IMR-90 (cell line): Measurements from ENCODE around the gene STK10. TPM values are rescaled to one million over a fixed set of nuclear protein-coding genes. Genes with fewer than 3 reads are reported as not detected.

Experiments used
- ATAC-seq: fragments of 200-7000 bp; cut with Tn5 transposase; 2 replicates; pipeline ENCODE4 v1.9.1; 2020; ENCODE audit warnings: low read depth, mild to moderate bottlenecking, moderate library complexity
- BruUV-seq: library from RNA; stranded (reverse); fragments of 400-500 nt; replicated peaks from 2 replicates; lab custom pipeline; 2021; lab: Mats Ljungman, UMichigan
- CTCF ChIA-PET: fragments of 300-600 bp; formaldehyde crosslinking; extraction: SDS; loops from one replicate; lab custom pipeline; 2021; ENCODE audit warnings: antibody characterized with exemption; lab: Yijun Ruan, JAX
- POLR2A ChIA-PET: fragments of 300-600 bp; sonication (Branson Sonifier 250); formaldehyde crosslinking; loops from one replicate; lab custom pipeline; 2022; ENCODE audit warnings: antibody characterized with exemption; ENCODE audit not compliant: unreplicated experiment; lab: Charles Lee
- DNase-seq: peaks from one replicate; pipeline ENCODE4 v3.0.0; 2013
- H2AFZ ChIP-seq: replicated peaks from 2 replicates; pipeline ENCODE3; 2013; ENCODE audit warnings: low read length, mild to moderate bottlenecking; ENCODE audit not compliant: poor library complexity
- H2AK5ac ChIP-seq: 2 replicates; pipeline ENCODE4 v1.6.1; 2013; ENCODE audit warnings: low read depth, low read length, inconsistent platforms
- H2AK9ac ChIP-seq: replicated peaks from 2 replicates; pipeline ENCODE3; 2013; ENCODE audit warnings: mild to moderate bottlenecking, low read depth, low read length, moderate library complexity; ENCODE audit not compliant: poor library complexity
- H2BK120ac ChIP-seq: 2 replicates; pipeline ENCODE4 v1.6.1; 2013; ENCODE audit warnings: low read depth, low read length, inconsistent platforms
- H2BK15ac ChIP-seq: 3 replicates; pipeline ENCODE4 v1.6.1; 2013; ENCODE audit warnings: low read depth, low read length, inconsistent platforms
- H2BK20ac ChIP-seq: 2 replicates; pipeline ENCODE4 v1.6.1; 2013; ENCODE audit warnings: low read depth, mild to moderate bottlenecking, inconsistent platforms, low read length, moderate library complexity
- H2BK5ac ChIP-seq: 2 replicates; pipeline ENCODE4 v1.6.1; 2013; ENCODE audit warnings: mild to moderate bottlenecking, low read depth, low read length, inconsistent platforms; ENCODE audit not compliant: poor library complexity, severe bottlenecking
- H3K14ac ChIP-seq: replicated peaks from 2 replicates; pipeline ENCODE4 v1.6.1; 2013; ENCODE audit warnings: low read depth, low read length, inconsistent platforms
- H3K18ac ChIP-seq: 2 replicates; pipeline ENCODE4 v1.6.1; 2013; ENCODE audit warnings: low read depth, low read length, control low read depth
- H3K23ac ChIP-seq: 2 replicates; pipeline ENCODE4 v1.6.1; 2013; ENCODE audit warnings: low read depth, low read length, inconsistent platforms
- H3K27ac ChIP-seq: 2 replicates; pipeline ENCODE4 v1.5.1; 2013; ENCODE audit warnings: mild to moderate bottlenecking, control low read depth, low read length; ENCODE audit not compliant: insufficient read depth
- H3K27me3 ChIP-seq: 2 replicates; pipeline ENCODE4 v1.6.1; 2013; ENCODE audit warnings: low read length; ENCODE audit not compliant: control insufficient read depth, insufficient read depth
- H3K36me3 ChIP-seq: 2 replicates; pipeline ENCODE4 v1.6.1; 2013; ENCODE audit warnings: low read length, mixed read lengths; ENCODE audit not compliant: control insufficient read depth, insufficient read depth
- H3K4ac ChIP-seq: 2 replicates; pipeline ENCODE4 v1.6.1; 2013; ENCODE audit warnings: low read depth, low read length, inconsistent platforms
- H3K4me1 ChIP-seq: 2 replicates; pipeline ENCODE4 v1.6.1; 2013; ENCODE audit warnings: low read length, mixed read lengths; ENCODE audit not compliant: control insufficient read depth, insufficient read depth
- H3K4me2 ChIP-seq: 2 replicates; pipeline ENCODE4 v1.6.1; 2013; ENCODE audit warnings: low read depth, mild to moderate bottlenecking, control low read depth, low read length, moderate library complexity
- H3K4me3 ChIP-seq: 2 replicates; pipeline ENCODE4 v1.5.1; 2013; ENCODE audit warnings: low read depth, mild to moderate bottlenecking, control low read depth, low read length, moderate library complexity; ENCODE audit not compliant: insufficient read depth
- H3K56ac ChIP-seq: 2 replicates; pipeline ENCODE4 v1.6.1; 2013; ENCODE audit warnings: low read length, inconsistent platforms; ENCODE audit not compliant: insufficient read depth; ENCODE audit errors: extremely low read depth
- H3K79me1 ChIP-seq, 2 experiments: 2 replicates each; pipeline ENCODE4 v1.6.1; 2013; ENCODE audit warnings: low read length in 2 of 2, inconsistent platforms in 1 of 2, low read depth in 1 of 2
- H3K9ac ChIP-seq: 2 replicates; pipeline ENCODE4 v1.6.1; 2013; ENCODE audit warnings: low read depth, low read length, control low read depth
- H3K9me1 ChIP-seq: 2 replicates; pipeline ENCODE4 v1.6.1; 2013; ENCODE audit warnings: low read length, inconsistent platforms; ENCODE audit not compliant: insufficient read depth
- H3K9me3 ChIP-seq: 2 replicates; pipeline ENCODE4 v1.6.1; 2013; ENCODE audit warnings: low read length; ENCODE audit not compliant: control insufficient read depth, insufficient read depth
- H4K20me1 ChIP-seq: 2 replicates; pipeline ENCODE4 v1.6.1; 2013; ENCODE audit warnings: low read length, inconsistent platforms; ENCODE audit not compliant: insufficient read depth
- H4K5ac ChIP-seq: 2 replicates; pipeline ENCODE4 v1.6.1; 2013; ENCODE audit warnings: mild to moderate bottlenecking, low read depth, low read length, control low read depth
- H4K8ac ChIP-seq, 2 experiments: 2 replicates each; pipeline ENCODE4 v1.6.1; 2013; ENCODE audit warnings: low read depth in 2 of 2, low read length in 2 of 2, control low read depth in 1 of 2, inconsistent platforms in 1 of 2
- H4K91ac ChIP-seq: 2 replicates; pipeline ENCODE4 v1.6.1; 2013; ENCODE audit warnings: low read depth, low read length, inconsistent platforms; ENCODE audit not compliant: insufficient read depth
- BHLHE40 ChIP-seq: fragments of 150-350 bp; IDR thresholded peaks from 2 replicates; pipeline ENCODE4 v1.6.1; 2016; ENCODE audit warnings: mild to moderate bottlenecking, low read depth, low read length
- CHD1 ChIP-seq: IDR thresholded peaks from 2 replicates; pipeline ENCODE4 v1.6.1; 2012; ENCODE audit warnings: low read depth, low read length, improper control_type of control experiment
- CTCF ChIP-seq: conservative IDR thresholded peaks from 2 replicates; pipeline ENCODE4 v1.5.1; 2012; ENCODE audit warnings: mild to moderate bottlenecking, low read depth, low read length, improper control_type of control experiment
- ELK1 ChIP-seq: fragments of 150-350 bp; IDR thresholded peaks from 2 replicates; pipeline ENCODE4 v1.6.1; 2016; ENCODE audit warnings: low read depth, mild to moderate bottlenecking, low read length, moderate library complexity, borderline replicate concordance
- FOS ChIP-seq: fragments of 150-350 bp; IDR thresholded peaks from 2 replicates; pipeline ENCODE4 v1.6.1; 2016; ENCODE audit warnings: low read depth, low read length
- MAFK ChIP-seq: IDR thresholded peaks from 2 replicates; pipeline ENCODE4 v1.6.1; 2012; ENCODE audit warnings: low read depth, low read length, improper control_type of control experiment
- MAZ ChIP-seq: IDR thresholded peaks from 2 replicates; pipeline ENCODE4 v1.6.1; 2012; ENCODE audit warnings: low read depth, mild to moderate bottlenecking, low read length, improper control_type of control experiment, moderate library complexity, borderline replicate concordance
- MXI1 ChIP-seq: IDR thresholded peaks from 2 replicates; pipeline ENCODE4 v1.6.1; 2012; ENCODE audit warnings: low read depth, mild to moderate bottlenecking, low read length, moderate library complexity, borderline replicate concordance
- NFE2L2 ChIP-seq: fragments of 150-350 bp; IDR thresholded peaks from 2 replicates; pipeline ENCODE4 v1.6.1; 2016; ENCODE audit warnings: low read depth, mild to moderate bottlenecking, low read length
- RAD21 ChIP-seq: IDR thresholded peaks from 2 replicates; pipeline ENCODE4 v1.6.1; 2012; ENCODE audit warnings: low read length, improper control_type of control experiment
- RCOR1 ChIP-seq: IDR thresholded peaks from 2 replicates; pipeline ENCODE4 v1.6.1; 2012; ENCODE audit warnings: mild to moderate bottlenecking, low read length, improper control_type of control experiment; ENCODE audit not compliant: insufficient replicate concordance
- RFX5 ChIP-seq: IDR thresholded peaks from 2 replicates; pipeline ENCODE4 v1.8.0; 2012; ENCODE audit warnings: low read depth, mild to moderate bottlenecking, low read length, moderate library complexity
- SMC3 ChIP-seq: fragments of 150-350 bp; IDR thresholded peaks from 2 replicates; pipeline ENCODE4 v1.6.1; 2016; ENCODE audit warnings: low read depth, mild to moderate bottlenecking, antibody characterized with exemption, low read length, moderate library complexity
- USF2 ChIP-seq: fragments of 150-350 bp; IDR thresholded peaks from 2 replicates; pipeline ENCODE4 v1.6.1; 2017; ENCODE audit warnings: mild to moderate bottlenecking, antibody characterized with exemption, low read length, low read depth
- WGBS, 2 experiments: methylation state at CpG; one replicate each; pipeline versions ENCODE4 v1.1.5 to v1.1.7; 2013; ENCODE audit warnings: missing lambda C conversion rate in 2 of 2; ENCODE audit not compliant: insufficient read length in 1 of 2; ENCODE audit errors: extremely low coverage in 2 of 2; 5-methylcytosine and 5-hydroxymethylcytosine counted together
- dilution Hi-C: fragments of 300-500 bp; cut with HindIII; formaldehyde crosslinking; loops from one replicate; pipeline ENCODE4 v1.14.3; 2018; ENCODE audit warnings: low sequenced_read_pairs; ENCODE audit not compliant: unreplicated experiment
- in situ Hi-C: fragments of 300-500 bp; cut with MboI; formaldehyde crosslinking; loops from 3 replicates; pipeline ENCODE4 v1.14.3; 2019; ENCODE audit warnings: low sequenced_read_pairs, inconsistent platforms, mixed read lengths
- intact Hi-C: fragments of 100-400 bp; cut with micrococcal nuclease; formaldehyde crosslinking; loops from 2 replicates; pipeline ENCODE4 v1.10.0; 2022
- polyA plus RNA-seq, 3 experiments: library from polyadenylated mRNA; depleted of rRNA; stranded (reverse); fragments of >200 nt; gene quantifications; 2 replicates each; pipeline ENCODE4 v1.2.3, GENCODE V29; 2012; ENCODE audit warnings: low replicate concordance in 1 of 3
- total RNA-seq: library from RNA; depleted of rRNA; stranded (reverse); fragments of >200 nt; gene quantifications from 2 replicates; pipeline ENCODE4 v1.2.3, GENCODE V29; 2012

Gene STK10
- total and polyA plus RNA-seq, 2 of the 4 experiments (the other 2 are of a cell fraction), result 15.4 to 18.5 TPM

- Histone ChIP-seq H3K79me1 (peaks cover 13 to 37% of the 10 kb centered on the region in 2 experiments; a peak in 3 of 4 replicates), H2AK5ac (no peak overlapping the region), H4K8ac (no peak overlapping the region), H4K91ac (no peak overlapping the region), H3K18ac (no peak overlapping the region), H3K9me3 (no peaks in the 10 kb centered on the region), H3K56ac (no peak overlapping the region), H3K4ac (no peak overlapping the region), H4K20me1 (no peaks in the 10 kb centered on the region), H2BK5ac (no peak overlapping the region), H2AK9ac (no peak overlapping the region), H3K23ac (no peak overlapping the region), H4K5ac (no peak overlapping the region), H2BK20ac (no peak overlapping the region), H3K27me3 (no peaks in the 10 kb centered on the region), H3K9me1 (peaks cover 4% of the 10 kb centered on the region; the same call in 1 of the 2 replicates), H3K27ac (no peak overlapping the region), H3K9ac (no peak overlapping the region), H2BK120ac (no peak overlapping the region), H3K4me3 (no peak overlapping the region), H3K4me1 (peaks cover 10% of the 10 kb centered on the region), H3K36me3 (peaks cover 13% of the 10 kb centered on the region; the same call in 1 of the 2 replicates), H2BK15ac (no peak overlapping the region), H2AFZ (no peak overlapping the region), H3K14ac (no peak overlapping the region), H3K4me2 (no peak overlapping the region)
- POLR2A ChIA-PET, result no interaction called here
- CTCF ChIA-PET, result no interaction called here
- WGBS, 2 experiments, result 47% methylated on average over 2 of the region's 4 CpGs; no CpG with 5 or more reads in 1 of the 2 experiments
- intact Hi-C loops, result no loop called here
- no peak for ATAC-seq
- dilution Hi-C loops, result no loop called here
- in situ Hi-C loops, result no loop called here
- no peak for DNase-seq
- no peak for TF ChIP-seq BHLHE40
- TF ChIP-seq CHD1, result no peak
- no peak for TF ChIP-seq CTCF
- TF ChIP-seq USF2, result no peak
- TF ChIP-seq SMC3, result no peak
- TF ChIP-seq RCOR1, result no peak
- TF ChIP-seq RAD21, result no peak
- no peak for TF ChIP-seq ELK1
- no peak for TF ChIP-seq MAFK
- TF ChIP-seq FOS, result no peak
- TF ChIP-seq NFE2L2, result no peak
- no peak for TF ChIP-seq MAZ
- no peak for TF ChIP-seq MXI1
- TF ChIP-seq RFX5, result no peak
- no TSS peak for BruUV-seq
Measured at GRCh38 chr5:172115541-172115982, 72.5 kb downstream of the STK10 start.
